ENCODE results near the gene HSBP1. TPM values are rescaled to one million over a fixed set of nuclear protein-coding genes. Genes with fewer than 3 reads are reported as not detected.

HSBP1 gene
- total RNA-seq, 1 experiment from 2014 or later: 163 TPM

DNA sequence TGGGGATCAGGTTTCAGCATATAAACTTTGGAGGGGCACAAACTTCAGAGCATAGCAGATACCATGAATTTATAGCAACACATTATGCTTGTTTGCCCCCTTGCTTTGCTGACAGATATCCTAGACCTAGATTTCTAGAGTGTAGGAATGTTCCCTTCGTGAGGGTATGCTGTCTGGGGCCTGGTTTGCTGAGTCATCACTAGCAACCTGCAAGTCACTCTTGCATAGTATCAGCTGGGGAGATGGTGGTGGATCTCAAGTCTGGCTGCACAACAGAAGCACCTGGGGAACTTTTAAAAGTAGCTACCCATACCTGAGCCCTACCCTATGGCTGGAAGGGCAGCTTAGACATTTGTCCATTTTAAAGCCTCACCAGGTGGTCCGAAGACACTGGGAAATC is 22.3 kb upstream of the HSBP1 start:
- Histone ChIP-seq H3K27me3 (replicated peaks; ENCODE audit: insufficient read depth, low read depth, low read length, poor library complexity) (peaks cover 23% of the 10 kb centered on the region), H3K36me3 (ENCODE audit: insufficient read depth, low read length, poor library complexity, severe bottlenecking) (no peaks in the 10 kb centered on the region), H3K9me3 (ENCODE audit: low read depth, low read length, poor library complexity, severe bottlenecking) (no peaks in the 10 kb centered on the region), H3K4me1 (ENCODE audit: insufficient read depth, low read length, poor library complexity, severe bottlenecking) (no peaks in the 10 kb centered on the region), H3K4me3 (ENCODE audit: low read depth, low read length, poor library complexity, severe bottlenecking) (no peak overlapping the region), H3K27ac (ENCODE audit: low read depth, low read length, poor library complexity, severe bottlenecking) (no peak overlapping the region)
- ChIA-PET POLR2A (ENCODE audit: low non-redundant PET) (no interaction called here), CTCF (no interaction called here)
- DNase-seq (ENCODE audit: low spot score): no peak
- no TSS peak for BruUV-seq (replicated peaks)
- intact Hi-C loops (cut with micrococcal nuclease; ENCODE audit: unreplicated experiment): no loop called here
- no peak for TF ChIP-seq EZH2 (IDR thresholded peaks at IDR 0.05; ENCODE audit: borderline replicate concordance, low read depth, low read length, poor library complexity, severe bottlenecking)
- no peak for TF ChIP-seq CTCF (conservative IDR thresholded peaks at IDR 0.05; ENCODE audit: low read depth, low read length)

- no peaks in the 10 kb centered on the region for H3K9me3 ChIP-seq (ENCODE audit: low read depth, low read length, poor library complexity, severe bottlenecking)
- ChIA-PET POLR2A (ENCODE audit: low non-redundant PET) (no interaction called here), CTCF (no interaction called here)
- no peak for TF ChIP-seq EZH2 (IDR thresholded peaks at IDR 0.05; ENCODE audit: borderline replicate concordance, low read depth, low read length, poor library complexity, severe bottlenecking)
- TF ChIP-seq CTCF (conservative IDR thresholded peaks at IDR 0.05; ENCODE audit: low read depth, low read length): no peak
- H3K4me3 ChIP-seq (ENCODE audit: low read depth, low read length, poor library complexity, severe bottlenecking): no peak overlapping the region
- no TSS peak for BruUV-seq (replicated peaks)
- H3K4me1 ChIP-seq (ENCODE audit: insufficient read depth, low read length, poor library complexity, severe bottlenecking): no peaks in the 10 kb centered on the region
- H3K27me3 ChIP-seq (replicated peaks; ENCODE audit: insufficient read depth, low read depth, low read length, poor library complexity): peaks cover 8% of the 10 kb centered on the region
- intact Hi-C loops (cut with micrococcal nuclease; ENCODE audit: unreplicated experiment): no loop called here
- H3K36me3 ChIP-seq (ENCODE audit: insufficient read depth, low read length, poor library complexity, severe bottlenecking): no peaks in the 10 kb centered on the region
- no peak overlapping the region for H3K27ac ChIP-seq (ENCODE audit: low read depth, low read length, poor library complexity, severe bottlenecking)
- DNase-seq (ENCODE audit: low spot score): no peak
Observed at GRCh38 chr16:83789642-83790401, 18.0 kb upstream of the HSBP1 start.

DNA sequence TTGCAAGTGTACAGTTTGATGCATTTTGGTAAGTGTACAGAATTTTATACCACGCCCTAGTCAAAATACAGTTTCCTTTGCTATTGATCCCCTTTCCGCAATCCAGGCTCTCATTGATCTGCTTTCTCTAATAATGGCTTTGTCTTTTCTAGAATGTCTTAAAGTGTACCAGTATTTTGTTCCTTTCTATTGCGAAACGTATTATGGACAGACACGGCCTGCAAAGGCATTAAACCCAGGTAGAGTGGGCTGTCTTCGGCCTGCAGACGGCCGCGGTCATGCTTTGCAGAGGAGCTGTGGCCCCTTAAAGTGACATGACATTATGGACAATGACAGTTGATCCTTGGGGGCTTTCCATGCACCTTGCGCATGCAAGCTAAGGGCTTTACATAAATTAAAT is 15.9 kb upstream of the HSBP1 start:
- ChIA-PET CTCF (no interaction called here), POLR2A (ENCODE audit: low non-redundant PET) (no interaction called here)
- BruUV-seq (replicated peaks): no TSS peak
- peaks cover 29% of the 10 kb centered on the region for H3K27me3 ChIP-seq (replicated peaks; ENCODE audit: insufficient read depth, low read depth, low read length, poor library complexity)
- no peak for TF ChIP-seq EZH2 (IDR thresholded peaks at IDR 0.05; ENCODE audit: borderline replicate concordance, low read depth, low read length, poor library complexity, severe bottlenecking)
- no peak for TF ChIP-seq CTCF (conservative IDR thresholded peaks at IDR 0.05; ENCODE audit: low read depth, low read length)
- no peak for DNase-seq (ENCODE audit: low spot score)
- H3K27ac ChIP-seq (ENCODE audit: low read depth, low read length, poor library complexity, severe bottlenecking): no peak overlapping the region
- H3K4me3 ChIP-seq (ENCODE audit: low read depth, low read length, poor library complexity, severe bottlenecking): no peak overlapping the region
- H3K9me3 ChIP-seq (ENCODE audit: low read depth, low read length, poor library complexity, severe bottlenecking): no peaks in the 10 kb centered on the region
- intact Hi-C loops (cut with micrococcal nuclease; ENCODE audit: unreplicated experiment): no loop called here
- H3K4me1 ChIP-seq (ENCODE audit: insufficient read depth, low read length, poor library complexity, severe bottlenecking): no peaks in the 10 kb centered on the region
- H3K36me3 ChIP-seq (ENCODE audit: insufficient read depth, low read length, poor library complexity, severe bottlenecking): no peaks in the 10 kb centered on the region
